ENCODE data around the gene ALCAM. TPM values are rescaled to one million over a fixed set of nuclear protein-coding genes. Genes with fewer than 3 reads are reported as not detected.

Gene ALCAM
- total and polyA plus RNA-seq, 2 donors (not counting 1 experiment from before 2014, with no cell fraction given): 6.2 to 23.8 TPM

DNA sequence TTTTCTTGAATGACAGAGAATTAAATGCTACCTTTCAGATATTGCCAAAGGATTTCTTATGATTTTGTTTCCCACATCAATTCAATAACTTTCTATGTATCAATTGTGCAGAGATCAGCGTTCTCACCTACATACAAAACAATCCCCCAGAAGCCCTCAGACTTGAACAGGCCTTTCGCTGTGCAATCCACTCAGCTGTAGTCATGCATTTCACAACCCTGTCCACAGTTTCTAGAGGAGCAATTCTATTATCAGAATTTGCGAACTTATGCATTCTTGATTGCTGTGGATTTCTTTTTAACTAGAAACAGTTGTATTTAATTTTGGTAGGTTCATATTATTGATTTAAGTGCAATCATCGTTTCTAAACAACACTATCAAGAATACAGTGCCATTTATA lies 13.7 kb upstream of the ALCAM start:
- peaks cover 0 to 19% (median 16%) of the 10 kb centered on the region in 4 experiments for H3K27me3 ChIP-seq (replicated peaks in 1 of 4; ENCODE audit: control extremely low read depth in 1 of 4, control insufficient read depth in 3 of 4, insufficient read depth in 4 of 4, low read length in 3 of 4)
- intact Hi-C loops (cut with micrococcal nuclease): no loop called here
- H3K9ac ChIP-seq (ENCODE audit: low read length): no peak overlapping the region
- ATAC-seq (ENCODE audit: low read depth): no peak
- no peaks in the 10 kb centered on the region for H3K9me3 ChIP-seq (ENCODE audit: control extremely low read depth in 1 of 3, control insufficient read depth in 2 of 3, insufficient read depth in 1 of 3, low read length in 2 of 3)
- TF ChIP-seq, protein P1, sequence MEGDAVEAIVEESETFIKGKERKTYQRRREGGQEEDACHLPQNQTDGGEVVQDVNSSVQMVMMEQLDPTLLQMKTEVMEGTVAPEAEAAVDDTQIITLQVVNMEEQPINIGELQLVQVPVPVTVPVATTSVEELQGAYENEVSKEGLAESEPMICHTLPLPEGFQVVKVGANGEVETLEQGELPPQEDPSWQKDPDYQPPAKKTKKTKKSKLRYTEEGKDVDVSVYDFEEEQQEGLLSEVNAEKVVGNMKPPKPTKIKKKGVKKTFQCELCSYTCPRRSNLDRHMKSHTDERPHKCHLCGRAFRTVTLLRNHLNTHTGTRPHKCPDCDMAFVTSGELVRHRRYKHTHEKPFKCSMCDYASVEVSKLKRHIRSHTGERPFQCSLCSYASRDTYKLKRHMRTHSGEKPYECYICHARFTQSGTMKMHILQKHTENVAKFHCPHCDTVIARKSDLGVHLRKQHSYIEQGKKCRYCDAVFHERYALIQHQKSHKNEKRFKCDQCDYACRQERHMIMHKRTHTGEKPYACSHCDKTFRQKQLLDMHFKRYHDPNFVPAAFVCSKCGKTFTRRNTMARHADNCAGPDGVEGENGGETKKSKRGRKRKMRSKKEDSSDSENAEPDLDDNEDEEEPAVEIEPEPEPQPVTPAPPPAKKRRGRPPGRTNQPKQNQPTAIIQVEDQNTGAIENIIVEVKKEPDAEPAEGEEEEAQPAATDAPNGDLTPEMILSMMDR (IDR thresholded peaks at IDR 0.05): no peak
- no peak for TF ChIP-seq EZH2 (IDR thresholded peaks at IDR 0.05; ENCODE audit: borderline replicate concordance, insufficient read depth, low read depth, low read length, poor library complexity, severe bottlenecking)
- no peak overlapping the region for H3K4me2 ChIP-seq (replicated peaks; ENCODE audit: low read depth, low read length, poor library complexity, severe bottlenecking)
- no peaks in the 10 kb centered on the region for H3K79me2 ChIP-seq (ENCODE audit: control insufficient read depth, insufficient read depth, low read length)
- POLR2A ChIA-PET: no interaction called here
- no peak overlapping the region for H3K27ac ChIP-seq (ENCODE audit: low read length in 2 of 2)
- 100% methylated on average over 1 of the region's 4 CpGs for WGBS (ENCODE audit: insufficient coverage)
- H3K36me3 ChIP-seq (replicated peaks in 1 of 2; ENCODE audit: control extremely low read depth in 1 of 2, control insufficient read depth in 1 of 2, extremely low read depth in 1 of 2, insufficient read depth in 2 of 2, low read length in 1 of 2): no peaks in the 10 kb centered on the region
- peaks cover 11 to 12% of the 10 kb centered on the region in 2 donors for H3K4me1 ChIP-seq (ENCODE audit: control insufficient read depth in 2 of 2, insufficient read depth in 2 of 2, low read length in 2 of 2)
- Mint-ChIP-seq H3K9me3 (ENCODE audit: insufficient read depth) (no peaks in the 10 kb centered on the region), H3K27me3 (peaks cover 27% of the 10 kb centered on the region), H3K4me1 (peaks cover 17% of the 10 kb centered on the region), H3K27ac (no peak overlapping the region), H3K4me3 (peak overlapping the region; percentile 4)
- CTCF ChIA-PET: no interaction called here
- DNase-seq: no peak
- no peak overlapping the region for H2AFZ ChIP-seq (ENCODE audit: insufficient read depth, low read depth, low read length, poor library complexity, severe bottlenecking)
- H3K4me3 ChIP-seq (ENCODE audit: control extremely low read depth in 1 of 5, extremely low read depth in 1 of 5, insufficient read depth in 1 of 5, low read depth in 2 of 5, low read length in 4 of 5): no peak overlapping the region
- no peaks in the 10 kb centered on the region for H4K20me1 ChIP-seq (ENCODE audit: control insufficient read depth, insufficient read depth, low read length, poor library complexity, severe bottlenecking)

DNA sequence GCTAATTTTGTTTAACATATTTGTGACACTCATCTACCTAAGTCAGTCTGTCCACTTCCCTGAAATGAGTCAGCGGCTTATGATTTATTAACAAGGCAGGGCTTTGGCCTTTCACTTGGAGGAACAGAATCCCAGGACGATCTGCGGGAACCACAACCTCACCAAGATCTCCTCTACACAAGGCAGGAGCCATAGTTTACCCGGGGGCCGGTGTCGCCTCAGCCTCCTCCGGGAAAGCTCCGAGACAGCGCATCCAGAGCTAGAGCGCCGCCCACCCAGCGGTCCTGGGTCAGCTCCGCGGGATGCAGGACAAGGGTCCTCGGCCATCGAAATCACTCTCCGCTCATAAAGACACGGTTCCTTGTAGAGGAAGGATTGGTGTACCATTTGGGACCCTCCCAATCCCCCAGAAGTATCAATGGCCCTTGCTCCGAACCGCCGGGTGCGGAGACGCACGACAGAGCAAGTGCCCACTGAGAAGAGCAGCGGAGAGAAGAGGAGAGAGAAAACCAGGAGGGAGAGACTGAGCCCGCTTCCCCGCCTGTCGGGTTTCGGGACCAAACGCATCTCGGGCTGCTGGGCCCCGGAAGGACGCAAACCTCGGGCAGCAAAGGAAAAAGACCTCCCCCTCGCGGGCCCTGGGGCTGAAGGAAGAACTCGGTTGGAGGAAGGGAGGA lies 13.1 kb upstream of the ALCAM start:
- DNase-seq: peak; percentile 28
- H3K9me3 Mint-ChIP-seq (ENCODE audit: insufficient read depth): no peaks in the 10 kb centered on the region
- Histone ChIP-seq H3K9me3 (ENCODE audit: control extremely low read depth in 1 of 3, control insufficient read depth in 2 of 3, insufficient read depth in 1 of 3, low read length in 2 of 3) (no peaks in the 10 kb centered on the region), H3K4me3 (ENCODE audit: control extremely low read depth in 1 of 5, extremely low read depth in 1 of 5, insufficient read depth in 1 of 5, low read depth in 2 of 5, low read length in 4 of 5) (peak overlapping the region in 4 of 5 experiments; percentile 14 to 58 (median 40)), H4K20me1 (ENCODE audit: control insufficient read depth, insufficient read depth, low read length, poor library complexity, severe bottlenecking) (no peaks in the 10 kb centered on the region), H2AFZ (ENCODE audit: insufficient read depth, low read depth, low read length, poor library complexity, severe bottlenecking) (peak overlapping the region; percentile 46), H3K27ac (ENCODE audit: low read length in 2 of 2) (no peak overlapping the region), H3K4me2 (replicated peaks; ENCODE audit: low read depth, low read length, poor library complexity, severe bottlenecking) (peak overlapping the region; percentile 68), H3K9ac (ENCODE audit: low read length) (peak overlapping the region; percentile 49), H3K4me1 (ENCODE audit: control insufficient read depth in 2 of 2, insufficient read depth in 2 of 2, low read length in 2 of 2) (peaks cover 10 to 12% of the 10 kb centered on the region in 2 donors), H3K27me3 (replicated peaks in 1 of 4; ENCODE audit: control extremely low read depth in 1 of 4, control insufficient read depth in 3 of 4, insufficient read depth in 4 of 4, low read length in 3 of 4) (peaks cover 0 to 19% (median 16%) of the 10 kb centered on the region in 4 experiments), H3K79me2 (ENCODE audit: control insufficient read depth, insufficient read depth, low read length) (no peaks in the 10 kb centered on the region), H3K36me3 (replicated peaks in 1 of 2; ENCODE audit: control extremely low read depth in 1 of 2, control insufficient read depth in 1 of 2, extremely low read depth in 1 of 2, insufficient read depth in 2 of 2, low read length in 1 of 2) (no peaks in the 10 kb centered on the region)
- CTCF ChIA-PET: no interaction called here
- 14% methylated on average over 31 of the region's 37 CpGs for WGBS (ENCODE audit: insufficient coverage)
- TF ChIP-seq EZH2 (IDR thresholded peaks at IDR 0.05; ENCODE audit: borderline replicate concordance, insufficient read depth, low read depth, low read length, poor library complexity, severe bottlenecking): no peak
- TF ChIP-seq, protein P1 (IDR thresholded peaks at IDR 0.05): no peak
- H3K27me3 Mint-ChIP-seq: peaks cover 27% of the 10 kb centered on the region
- intact Hi-C loops (cut with micrococcal nuclease): no loop called here
- no peak for ATAC-seq (ENCODE audit: low read depth)
- POLR2A ChIA-PET: no interaction called here
- H3K4me3 Mint-ChIP-seq: peak overlapping the region; percentile 80
- H3K4me1 Mint-ChIP-seq: peaks cover 16% of the 10 kb centered on the region
- H3K27ac Mint-ChIP-seq: no peak overlapping the region

Data from B cell (primary cell).